ENCODE results near the gene ODF2. TPM values are rescaled to one million over a fixed set of nuclear protein-coding genes. Genes with fewer than 3 reads are reported as not detected.
"Not testable (repeated sequence)": the region's sequence is repeated elsewhere in the genome, so short reads cannot be mapped to it uniquely, and the experiment has no call there.

The ODF2 gene
- total RNA-seq, 1 donor from 2014 or later: 15.7 TPM

- H3K4me1 ChIP-seq (ENCODE audit: control insufficient read depth in 3 of 3, insufficient read depth in 3 of 3, low read length in 3 of 3): peaks cover 13 to 14% (median 14%) of the 10 kb centered on the region in 3 donors
- no peak overlapping the region for H3K9ac ChIP-seq (ENCODE audit: low read depth in 1 of 3, low read length in 3 of 3)
- no peak overlapping the region for H3K4me3 ChIP-seq (ENCODE audit: low read length in 3 of 3)
- H3K9me3 ChIP-seq (ENCODE audit: control insufficient read depth in 3 of 3, low read length in 3 of 3): no peaks in the 10 kb centered on the region
- H3K27ac ChIP-seq (ENCODE audit: low read depth, low read length): no peak overlapping the region
- H3K27me3 ChIP-seq (ENCODE audit: control insufficient read depth in 3 of 3, insufficient read depth in 3 of 3, low read length in 3 of 3): peaks cover 20 to 52% (median 30%) of the 10 kb centered on the region in 3 donors
- H3K36me3 ChIP-seq (ENCODE audit: control insufficient read depth in 3 of 3, insufficient read depth in 3 of 3, low read length in 3 of 3): no peaks in the 10 kb centered on the region
Measured at GRCh38 chr9:128415281-128415680, 40.5 kb upstream of the ODF2 start.

- Histone ChIP-seq H3K27me3 (ENCODE audit: control insufficient read depth in 3 of 3, insufficient read depth in 3 of 3, low read length in 3 of 3) (peaks cover 20 to 52% (median 30%) of the 10 kb centered on the region in 3 donors), H3K9ac (ENCODE audit: low read depth in 1 of 3, low read length in 3 of 3) (no peak overlapping the region), H3K36me3 (ENCODE audit: control insufficient read depth in 3 of 3, insufficient read depth in 3 of 3, low read length in 3 of 3) (no peaks in the 10 kb centered on the region), H3K4me3 (ENCODE audit: low read length in 3 of 3) (no peak overlapping the region), H3K4me1 (ENCODE audit: control insufficient read depth in 3 of 3, insufficient read depth in 3 of 3, low read length in 3 of 3) (peaks cover 14 to 18% (median 15%) of the 10 kb centered on the region in 3 donors), H3K9me3 (ENCODE audit: control insufficient read depth in 3 of 3, low read length in 3 of 3) (no peaks in the 10 kb centered on the region), H3K27ac (ENCODE audit: low read depth, low read length) (no peak overlapping the region)
Measured at GRCh38 chr9:128416014-128416413, 39.8 kb upstream of the ODF2 start.

- Histone ChIP-seq H3K9ac (ENCODE audit: low read depth in 1 of 3, low read length in 3 of 3) (no peak overlapping the region), H3K27me3 (ENCODE audit: control insufficient read depth in 3 of 3, insufficient read depth in 3 of 3, low read length in 3 of 3) (peaks cover 20 to 49% (median 30%) of the 10 kb centered on the region in 3 donors), H3K9me3 (ENCODE audit: control insufficient read depth in 3 of 3, low read length in 3 of 3) (no peaks in the 10 kb centered on the region), H3K4me3 (ENCODE audit: low read length in 3 of 3) (no peak overlapping the region), H3K36me3 (ENCODE audit: control insufficient read depth in 3 of 3, insufficient read depth in 3 of 3, low read length in 3 of 3) (no peaks in the 10 kb centered on the region), H3K4me1 (ENCODE audit: control insufficient read depth in 3 of 3, insufficient read depth in 3 of 3, low read length in 3 of 3) (peaks cover 14 to 23% (median 15%) of the 10 kb centered on the region in 3 donors), H3K27ac (ENCODE audit: low read depth, low read length) (no peak overlapping the region)
Measured at GRCh38 chr9:128416432-128417019, 39.3 kb upstream of the ODF2 start.

- no peak overlapping the region for H3K27ac ChIP-seq (ENCODE audit: low read depth, low read length)
- peak overlapping the region; percentile 20 to 63 (median 54) for H3K4me3 ChIP-seq (ENCODE audit: low read length in 3 of 3)
- peaks cover 0 to 2% (median 0%) of the 10 kb centered on the region in 3 donors for H3K36me3 ChIP-seq (ENCODE audit: control insufficient read depth in 3 of 3, insufficient read depth in 3 of 3, low read length in 3 of 3)
- H3K9ac ChIP-seq (ENCODE audit: low read depth in 1 of 3, low read length in 3 of 3): peak overlapping the region; percentile 20 to 74 (median 45)
- no peaks in the 10 kb centered on the region for H3K9me3 ChIP-seq (ENCODE audit: control insufficient read depth in 3 of 3, low read length in 3 of 3)
- H3K27me3 ChIP-seq (ENCODE audit: control insufficient read depth in 3 of 3, insufficient read depth in 3 of 3, low read length in 3 of 3): peaks cover 12 to 31% (median 26%) of the 10 kb centered on the region in 3 donors
- peaks cover 10 to 24% (median 15%) of the 10 kb centered on the region in 3 donors for H3K4me1 ChIP-seq (ENCODE audit: control insufficient read depth in 3 of 3, insufficient read depth in 3 of 3, low read length in 3 of 3)
Measured at GRCh38 chr9:128419061-128419925, 36.5 kb upstream of the ODF2 start.

GRCh38 chr9:128420060-128420650 lies 35.7 kb upstream of the ODF2 start:
- Histone ChIP-seq H3K4me1 (ENCODE audit: control insufficient read depth in 3 of 3, insufficient read depth in 3 of 3, low read length in 3 of 3) (peaks cover 10 to 24% (median 15%) of the 10 kb centered on the region in 3 donors), H3K27ac (ENCODE audit: low read depth, low read length) (no peak overlapping the region), H3K9ac (ENCODE audit: low read depth in 1 of 3, low read length in 3 of 3) (peak overlapping the region; percentile 20 to 74 (median 53)), H3K4me3 (ENCODE audit: low read length in 3 of 3) (peak overlapping the region; percentile 62 to 72 (median 69)), H3K9me3 (ENCODE audit: control insufficient read depth in 3 of 3, low read length in 3 of 3) (no peaks in the 10 kb centered on the region), H3K27me3 (ENCODE audit: control insufficient read depth in 3 of 3, insufficient read depth in 3 of 3, low read length in 3 of 3) (peaks cover 11 to 23% (median 17%) of the 10 kb centered on the region in 3 donors), H3K36me3 (ENCODE audit: control insufficient read depth in 3 of 3, insufficient read depth in 3 of 3, low read length in 3 of 3) (peaks cover 0 to 2% (median 0%) of the 10 kb centered on the region in 3 donors)

- Histone ChIP-seq H3K36me3 (ENCODE audit: control insufficient read depth in 3 of 3, insufficient read depth in 3 of 3, low read length in 3 of 3) (peaks cover 0 to 2% (median 0%) of the 10 kb centered on the region in 3 donors), H3K9me3 (ENCODE audit: control insufficient read depth in 3 of 3, low read length in 3 of 3) (no peaks in the 10 kb centered on the region), H3K4me3 (ENCODE audit: low read length in 3 of 3) (peak within 1 kb of the TSS; percentile 68 to 72 (median 69)), H3K4me1 (ENCODE audit: control insufficient read depth in 3 of 3, insufficient read depth in 3 of 3, low read length in 3 of 3) (peaks cover 10 to 24% (median 15%) of the 10 kb centered on the region in 3 donors), H3K9ac (ENCODE audit: low read depth in 1 of 3, low read length in 3 of 3) (peak within 1 kb of the TSS; percentile 51 to 74 (median 72)), H3K27ac (ENCODE audit: low read depth, low read length) (peak within 1 kb of the TSS; percentile 47), H3K27me3 (ENCODE audit: control insufficient read depth in 3 of 3, insufficient read depth in 3 of 3, low read length in 3 of 3) (peaks cover 9 to 19% (median 13%) of the 10 kb centered on the region in 3 donors)
Measured at GRCh38 chr9:128420651-128421481, 34.9 kb upstream of the ODF2 start, which contains the start of gene CERCAM. Gene CERCAM (plus strand): TSS chr9:128420857. CDS start chr9:128420878, 21 bp downstream.

- Histone ChIP-seq H3K9me3 (ENCODE audit: control insufficient read depth in 3 of 3, low read length in 3 of 3) (no peaks in the 10 kb centered on the region), H3K4me3 (ENCODE audit: low read length in 3 of 3) (peak overlapping the region; percentile 68 to 72 (median 69)), H3K27ac (ENCODE audit: low read depth, low read length) (peak overlapping the region; percentile 47), H3K27me3 (ENCODE audit: control insufficient read depth in 3 of 3, insufficient read depth in 3 of 3, low read length in 3 of 3) (peaks cover 6 to 19% (median 10%) of the 10 kb centered on the region in 3 donors), H3K9ac (ENCODE audit: low read depth in 1 of 3, low read length in 3 of 3) (peak overlapping the region; percentile 51 to 72 (median 70)), H3K36me3 (ENCODE audit: control insufficient read depth in 3 of 3, insufficient read depth in 3 of 3, low read length in 3 of 3) (peaks cover 0 to 2% (median 0%) of the 10 kb centered on the region in 3 donors), H3K4me1 (ENCODE audit: control insufficient read depth in 3 of 3, insufficient read depth in 3 of 3, low read length in 3 of 3) (peaks cover 10 to 24% (median 15%) of the 10 kb centered on the region in 3 donors)
Measured at GRCh38 chr9:128421482-128421996, 34.3 kb upstream of the ODF2 start.

- not testable (repeated sequence) for H3K27ac ChIP-seq (ENCODE audit: low read depth, low read length); H3K9me3 ChIP-seq (ENCODE audit: control insufficient read depth in 3 of 3, low read length in 3 of 3); H3K4me3 ChIP-seq (ENCODE audit: low read length in 3 of 3); H3K36me3 ChIP-seq (ENCODE audit: control insufficient read depth in 3 of 3, insufficient read depth in 3 of 3, low read length in 3 of 3)
- peaks cover 3 to 14% (median 10%) of the 10 kb centered on the region in 3 donors for H3K27me3 ChIP-seq (ENCODE audit: control insufficient read depth in 3 of 3, insufficient read depth in 3 of 3, low read length in 3 of 3)
- H3K4me1 ChIP-seq (ENCODE audit: control insufficient read depth in 3 of 3, insufficient read depth in 3 of 3, low read length in 3 of 3): peaks cover 10 to 24% (median 15%) of the 10 kb centered on the region in 3 donors
- peak overlapping the region in 1 of 3 donors; percentile 33 for H3K9ac ChIP-seq (ENCODE audit: low read depth in 1 of 3, low read length in 3 of 3)
Measured at GRCh38 chr9:128422022-128422782, 33.6 kb upstream of the ODF2 start.
